ENCODE measurements around the gene C1QTNF6. TPM values are rescaled to one million over a fixed set of nuclear protein-coding genes. Genes with fewer than 3 reads are reported as not detected.

Gene C1QTNF6
- total and polyA plus RNA-seq, 4 donors: 3.1 to 4.5 (median 4.0) TPM

- TF ChIP-seq, protein P1, sequence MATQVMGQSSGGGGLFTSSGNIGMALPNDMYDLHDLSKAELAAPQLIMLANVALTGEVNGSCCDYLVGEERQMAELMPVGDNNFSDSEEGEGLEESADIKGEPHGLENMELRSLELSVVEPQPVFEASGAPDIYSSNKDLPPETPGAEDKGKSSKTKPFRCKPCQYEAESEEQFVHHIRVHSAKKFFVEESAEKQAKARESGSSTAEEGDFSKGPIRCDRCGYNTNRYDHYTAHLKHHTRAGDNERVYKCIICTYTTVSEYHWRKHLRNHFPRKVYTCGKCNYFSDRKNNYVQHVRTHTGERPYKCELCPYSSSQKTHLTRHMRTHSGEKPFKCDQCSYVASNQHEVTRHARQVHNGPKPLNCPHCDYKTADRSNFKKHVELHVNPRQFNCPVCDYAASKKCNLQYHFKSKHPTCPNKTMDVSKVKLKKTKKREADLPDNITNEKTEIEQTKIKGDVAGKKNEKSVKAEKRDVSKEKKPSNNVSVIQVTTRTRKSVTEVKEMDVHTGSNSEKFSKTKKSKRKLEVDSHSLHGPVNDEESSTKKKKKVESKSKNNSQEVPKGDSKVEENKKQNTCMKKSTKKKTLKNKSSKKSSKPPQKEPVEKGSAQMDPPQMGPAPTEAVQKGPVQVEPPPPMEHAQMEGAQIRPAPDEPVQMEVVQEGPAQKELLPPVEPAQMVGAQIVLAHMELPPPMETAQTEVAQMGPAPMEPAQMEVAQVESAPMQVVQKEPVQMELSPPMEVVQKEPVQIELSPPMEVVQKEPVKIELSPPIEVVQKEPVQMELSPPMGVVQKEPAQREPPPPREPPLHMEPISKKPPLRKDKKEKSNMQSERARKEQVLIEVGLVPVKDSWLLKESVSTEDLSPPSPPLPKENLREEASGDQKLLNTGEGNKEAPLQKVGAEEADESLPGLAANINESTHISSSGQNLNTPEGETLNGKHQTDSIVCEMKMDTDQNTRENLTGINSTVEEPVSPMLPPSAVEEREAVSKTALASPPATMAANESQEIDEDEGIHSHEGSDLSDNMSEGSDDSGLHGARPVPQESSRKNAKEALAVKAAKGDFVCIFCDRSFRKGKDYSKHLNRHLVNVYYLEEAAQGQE (IDR thresholded peaks at IDR 0.05): no peak
- TF ChIP-seq FOXA1 (IDR thresholded peaks at IDR 0.05): no peak
- TF ChIP-seq, protein P2, sequence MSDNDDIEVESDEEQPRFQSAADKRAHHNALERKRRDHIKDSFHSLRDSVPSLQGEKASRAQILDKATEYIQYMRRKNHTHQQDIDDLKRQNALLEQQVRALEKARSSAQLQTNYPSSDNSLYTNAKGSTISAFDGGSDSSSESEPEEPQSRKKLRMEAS (IDR thresholded peaks at IDR 0.05): no peak
- TF ChIP-seq FOXA2 (IDR thresholded peaks at IDR 0.05): no peak
- no peak for TF ChIP-seq ZBTB33 (IDR thresholded peaks at IDR 0.05)
- TF ChIP-seq SP1 (IDR thresholded peaks at IDR 0.05): no peak
- no peak for TF ChIP-seq YY1 (IDR thresholded peaks at IDR 0.05)
- no peak for TF ChIP-seq NR2F2 (IDR thresholded peaks at IDR 0.05)
- no peak for TF ChIP-seq ATF3 (IDR thresholded peaks at IDR 0.05)
- WGBS: 97% methylated on average over 3 of the region's 3 CpGs
- Histone ChIP-seq H3K9me3 (ENCODE audit: control insufficient read depth in 4 of 4, low read length in 3 of 4) (no peaks in the 10 kb centered on the region), H3K27me3 (ENCODE audit: control insufficient read depth in 4 of 4, insufficient read depth in 4 of 4, low read length in 3 of 4) (no peaks in the 10 kb centered on the region), H3K36me3 (ENCODE audit: control insufficient read depth in 4 of 4, insufficient read depth in 3 of 4, low read depth in 1 of 4, low read length in 3 of 4) (no peaks in the 10 kb centered on the region), H3K4me1 (ENCODE audit: control insufficient read depth in 4 of 4, insufficient read depth in 4 of 4, low read length in 3 of 4) (peaks cover 9 to 32% (median 19%) of the 10 kb centered on the region in 4 donors), H3K27ac (ENCODE audit: low read depth in 1 of 2, low read length in 2 of 2) (peak overlapping the region in 1 of 2 donors; percentile 62), H3K4me3 (ENCODE audit: low read depth in 1 of 3, low read length in 3 of 3) (no peak overlapping the region), H3K9ac (ENCODE audit: low read depth in 1 of 2, low read length in 2 of 2) (no peak overlapping the region)
- no peak for DNase-seq (ENCODE audit: low spot score)
Observed at GRCh38 chr22:37177755-37178154, 10.3 kb downstream of the C1QTNF6 start.

DNA sequence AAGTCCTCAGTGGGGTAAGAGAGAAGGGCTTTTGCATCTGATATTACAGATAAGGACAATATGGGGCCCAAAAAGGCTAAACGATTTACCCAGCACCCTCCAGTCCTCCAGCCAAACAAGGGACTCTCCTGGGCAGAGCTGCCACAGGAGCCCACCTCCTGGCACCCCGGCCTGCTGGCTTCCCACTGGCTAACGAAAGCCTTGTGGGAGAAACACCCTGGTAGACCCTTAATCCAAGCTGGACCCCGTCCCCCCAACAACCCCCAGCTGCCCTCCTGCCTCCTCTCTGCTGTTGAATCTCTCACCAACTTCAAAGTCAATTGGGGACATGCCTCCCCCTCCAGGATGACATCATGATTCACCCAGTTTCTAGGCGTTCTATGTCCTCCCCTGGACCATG lies 10.8 kb downstream of the C1QTNF6 start:
- H3K4me1 ChIP-seq (ENCODE audit: control insufficient read depth in 4 of 4, insufficient read depth in 4 of 4, low read length in 3 of 4): peaks cover 9 to 32% (median 19%) of the 10 kb centered on the region in 4 donors
- no peaks in the 10 kb centered on the region for H3K27me3 ChIP-seq (ENCODE audit: control insufficient read depth in 4 of 4, insufficient read depth in 4 of 4, low read length in 3 of 4)
- H3K27ac ChIP-seq (ENCODE audit: low read depth in 1 of 2, low read length in 2 of 2): peak overlapping the region; percentile 49 to 62
- 82% methylated on average over 5 of the region's 5 CpGs for WGBS
- TF ChIP-seq SP1 (IDR thresholded peaks at IDR 0.05) (no peak), NR2F2 (IDR thresholded peaks at IDR 0.05) (no peak), RAD21 (IDR thresholded peaks at IDR 0.05) (no peak), TAF1 (conservative IDR thresholded peaks at IDR 0.05) (no peak), HNF4G (IDR thresholded peaks at IDR 0.05) (no peak), JUND (IDR thresholded peaks at IDR 0.05) (no peak), YY1 (IDR thresholded peaks at IDR 0.05) (no peak)
- TF ChIP-seq, protein P3, sequence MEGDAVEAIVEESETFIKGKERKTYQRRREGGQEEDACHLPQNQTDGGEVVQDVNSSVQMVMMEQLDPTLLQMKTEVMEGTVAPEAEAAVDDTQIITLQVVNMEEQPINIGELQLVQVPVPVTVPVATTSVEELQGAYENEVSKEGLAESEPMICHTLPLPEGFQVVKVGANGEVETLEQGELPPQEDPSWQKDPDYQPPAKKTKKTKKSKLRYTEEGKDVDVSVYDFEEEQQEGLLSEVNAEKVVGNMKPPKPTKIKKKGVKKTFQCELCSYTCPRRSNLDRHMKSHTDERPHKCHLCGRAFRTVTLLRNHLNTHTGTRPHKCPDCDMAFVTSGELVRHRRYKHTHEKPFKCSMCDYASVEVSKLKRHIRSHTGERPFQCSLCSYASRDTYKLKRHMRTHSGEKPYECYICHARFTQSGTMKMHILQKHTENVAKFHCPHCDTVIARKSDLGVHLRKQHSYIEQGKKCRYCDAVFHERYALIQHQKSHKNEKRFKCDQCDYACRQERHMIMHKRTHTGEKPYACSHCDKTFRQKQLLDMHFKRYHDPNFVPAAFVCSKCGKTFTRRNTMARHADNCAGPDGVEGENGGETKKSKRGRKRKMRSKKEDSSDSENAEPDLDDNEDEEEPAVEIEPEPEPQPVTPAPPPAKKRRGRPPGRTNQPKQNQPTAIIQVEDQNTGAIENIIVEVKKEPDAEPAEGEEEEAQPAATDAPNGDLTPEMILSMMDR (IDR thresholded peaks at IDR 0.05; ENCODE audit: low read depth, low read length, missing input control): no peak
- TF ChIP-seq, protein P1 (IDR thresholded peaks at IDR 0.05): no peak
- no peak for DNase-seq (ENCODE audit: low spot score)
- H3K9ac ChIP-seq (ENCODE audit: low read depth in 1 of 2, low read length in 2 of 2): no peak overlapping the region
- H3K9me3 ChIP-seq (ENCODE audit: control insufficient read depth in 4 of 4, low read length in 3 of 4): no peaks in the 10 kb centered on the region
- no peaks in the 10 kb centered on the region for H3K36me3 ChIP-seq (ENCODE audit: control insufficient read depth in 4 of 4, insufficient read depth in 3 of 4, low read depth in 1 of 4, low read length in 3 of 4)
- H3K4me3 ChIP-seq (ENCODE audit: low read depth in 1 of 3, low read length in 3 of 3): no peak overlapping the region
